AG04449 (cell line): ENCODE data around the gene GLDC.

Experiments
- CTCF ChIA-PET: fragments of 350-600 bp; formaldehyde crosslinking; extraction: SDS; loops from one replicate; lab custom pipeline; 2021; ENCODE audit warnings: antibody characterized with exemption; lab: Yijun Ruan, JAX
- POLR2A ChIA-PET: fragments of 400-600, 350-600 bp; formaldehyde crosslinking; extraction: SDS; loops from one replicate; lab custom pipeline; 2020; ENCODE audit warnings: antibody characterized with exemption, inconsistent platforms; lab: Yijun Ruan, JAX
- DNase-seq: peaks from one replicate; pipeline ENCODE4 v3.0.0-alpha.2; 2010; ENCODE audit warnings: low read depth, low spot score
- H3K4me3 ChIP-seq: 2 replicates; pipeline ENCODE4 v1.5.1; 2011; ENCODE audit warnings: low read depth, mild to moderate bottlenecking, control low read depth, low read length
- CTCF ChIP-seq: IDR thresholded peaks from one replicate; pipeline ENCODE4 v1.5.1; 2011; ENCODE audit warnings: mild to moderate bottlenecking, moderate library complexity, low read length, control low read depth, inconsistent platforms; ENCODE audit not compliant: insufficient read depth; ENCODE audit errors: missing control alignments

The GLDC gene

GRCh38 chr9:6564868-6565267, 80.7 kb downstream of the GLDC start:
- no peak for TF ChIP-seq CTCF
- H3K4me3 ChIP-seq = no peak overlapping the region
- ChIA-PET CTCF (interaction anchor here (1.2 to 12.0 kb wide), 2 partner anchors 20 to 210 kb away, joined by 3 to 330 read pairs; no protein-coding TSS in a partner anchor), POLR2A (no interaction called here)
- no peak for DNase-seq

GRCh38 chr9:6564360-6564759, 81.2 kb downstream of the GLDC start:
- ChIA-PET POLR2A (no interaction called here), CTCF (interaction anchor here (1.2 to 2.4 kb wide), 2 partner anchors 21 kb away, joined by 3 to 9 read pairs; no protein-coding TSS in a partner anchor)
- no peak for TF ChIP-seq CTCF

GRCh38 chr9:6562871-6563430, 82.6 kb downstream of the GLDC start:
- DNase-seq = no peak
- TF ChIP-seq CTCF = no peak
- CTCF ChIA-PET = interaction anchor here (0.9 to 2.4 kb wide), 2 partner anchors 22 to 208 kb away, joined by 3 to 9 read pairs; no protein-coding TSS in a partner anchor
- no peak overlapping the region for H3K4me3 ChIP-seq
- POLR2A ChIA-PET = no interaction called here

More at GRCh38 chr9:6564360-6564759, 81.2 kb downstream of the GLDC start:
- no peak for DNase-seq
- H3K4me3 ChIP-seq = no peak overlapping the region

GRCh38 chr9:6562201-6562600, 83.3 kb downstream of the GLDC start:
- no peak for DNase-seq
- TF ChIP-seq CTCF = no peak
- CTCF ChIA-PET = interaction anchor here (2.4 kb wide), 1 partner anchor 23 kb away, joined by 9 read pairs; no protein-coding TSS in a partner anchor
- POLR2A ChIA-PET = no interaction called here
- H3K4me3 ChIP-seq = no peak overlapping the region

GRCh38 chr9:6557883-6558616, 87.5 kb downstream of the GLDC start:
- DNase-seq = no peak
- CTCF ChIA-PET = interaction anchor here (2.2 kb wide), 1 partner anchor 10 kb away, joined by 8 read pairs; no protein-coding TSS in a partner anchor
- H3K4me3 ChIP-seq = no peak overlapping the region
- POLR2A ChIA-PET = no interaction called here
- no peak for TF ChIP-seq CTCF

GRCh38 chr9:6553866-6554265, 91.7 kb downstream of the GLDC start:
- ChIA-PET CTCF (interaction anchor here (1.7 to 2.4 kb wide), 2 partner anchors 12 to 14 kb away, joined by 4 to 14 read pairs; no protein-coding TSS in a partner anchor), POLR2A (interaction anchor here (1.2 kb wide), 1 partner anchor 41 kb away, joined by 3 read pairs; no protein-coding TSS in a partner anchor)
- TF ChIP-seq CTCF = no peak
- no peak overlapping the region for H3K4me3 ChIP-seq
- DNase-seq = no peak
